GM23338 (cell line): ENCODE data around the gene PLA1A. TPM values are rescaled to one million over a fixed set of nuclear protein-coding genes. Genes with fewer than 3 reads are reported as not detected.

Experiments used
- ATAC-seq: fragments of 200-7000 bp; cut with Tn5 transposase; 3 replicates; pipeline ENCODE4 v1.9.1; 2020
- DNase-seq: peaks from one replicate; pipeline ENCODE4 v3.0.0-alpha.2; 2015; ENCODE audit warnings: low spot score
- H2AFZ ChIP-seq: fragments of 200-600 bp; sonication (generic); 2 replicates; pipeline ENCODE4 v1.8.0; 2016; ENCODE audit warnings: antibody characterized with exemption, mild to moderate bottlenecking, moderate library complexity
- H3F3A ChIP-seq: fragments of 200-600 bp; sonication (generic); replicated peaks from 2 replicates; pipeline ENCODE4 v1.8.0; 2017; ENCODE audit warnings: antibody characterized with exemption, mixed run types, low read depth
- H3K27ac ChIP-seq: fragments of 200-600 bp; sonication (generic); 2 replicates; pipeline ENCODE4 v1.6.1; 2016; ENCODE audit warnings: low read depth
- H3K27me3 ChIP-seq: fragments of 200-600 bp; sonication (generic); 2 replicates; pipeline ENCODE4 v1.8.0; 2016; ENCODE audit warnings: mild to moderate bottlenecking, mixed run types, moderate library complexity; ENCODE audit not compliant: insufficient read depth
- H3K36me3 ChIP-seq: fragments of 200-600 bp; sonication (generic); 2 replicates; pipeline ENCODE4 v1.8.0; 2016; ENCODE audit warnings: mild to moderate bottlenecking; ENCODE audit not compliant: insufficient read depth
- H3K4me1 ChIP-seq: fragments of 200-600 bp; sonication (generic); 2 replicates; pipeline ENCODE4 v1.8.0; 2016; ENCODE audit warnings: mild to moderate bottlenecking, moderate library complexity; ENCODE audit not compliant: insufficient read depth
- H3K4me2 ChIP-seq: fragments of 200-600 bp; sonication (generic); 2 replicates; pipeline ENCODE4 v1.7.1; 2017; ENCODE audit warnings: mixed run types
- H3K4me3 ChIP-seq: fragments of 200-600 bp; sonication (generic); 2 replicates; pipeline ENCODE4 v1.6.1; 2016; ENCODE audit warnings: mixed run types
- H3K79me2 ChIP-seq: fragments of 200-600 bp; sonication (generic); replicated peaks from 2 replicates; pipeline ENCODE4 v1.8.0; 2017; ENCODE audit warnings: mild to moderate bottlenecking; ENCODE audit not compliant: insufficient read depth
- H3K9me2 ChIP-seq: fragments of 200-600 bp; sonication (generic); 2 replicates; pipeline ENCODE4 v1.8.0; 2017; ENCODE audit not compliant: insufficient read depth
- H4K20me1 ChIP-seq: fragments of 200-600 bp; sonication (generic); replicated peaks from 2 replicates; pipeline ENCODE4 v1.8.0; 2017; ENCODE audit warnings: mild to moderate bottlenecking; ENCODE audit not compliant: insufficient read depth
- H3K27ac Mint-ChIP-seq: 2 replicates; pipeline ENCODE4 v1.8.0; 2020; ENCODE audit warnings: inconsistent platforms, mild to moderate bottlenecking, moderate library complexity, mixed read lengths
- H3K27me3 Mint-ChIP-seq: 3 replicates; pipeline ENCODE4 v1.8.0; 2022; ENCODE audit warnings: low read depth, mild to moderate bottlenecking, moderate library complexity, mixed read lengths, inconsistent platforms; ENCODE audit not compliant: insufficient read depth, poor library complexity
- H3K36me3 Mint-ChIP-seq: 3 replicates; pipeline ENCODE4 v1.8.0; 2021; ENCODE audit warnings: low read depth, mild to moderate bottlenecking, inconsistent platforms, moderate library complexity, mixed read lengths
- H3K4me1 Mint-ChIP-seq: 3 replicates; pipeline ENCODE4 v1.8.0; 2020; ENCODE audit warnings: mild to moderate bottlenecking, inconsistent platforms, mixed read lengths
- H3K4me3 Mint-ChIP-seq: 3 replicates; pipeline ENCODE4 v1.8.0; 2021; ENCODE audit warnings: moderate library complexity, mild to moderate bottlenecking, inconsistent platforms, mixed read lengths
- H3K9me3 Mint-ChIP-seq: 3 replicates; pipeline ENCODE4 v1.8.0; 2020; ENCODE audit warnings: moderate library complexity, mild to moderate bottlenecking, inconsistent platforms, mixed read lengths
- CREB1 ChIP-seq: fragments of 250-450 bp; sonication (Bioruptor Pico); IDR thresholded peaks from 2 replicates; pipeline ENCODE4 v1.5.0; 2020; ENCODE audit warnings: low read depth, mild to moderate bottlenecking, moderate library complexity
- EZH2 ChIP-seq: fragments of 200-600 bp; sonication (generic); IDR thresholded peaks from one replicate; pipeline ENCODE4 v1.8.0; 2017; ENCODE audit warnings: antibody characterized with exemption, mild to moderate bottlenecking, low read depth; ENCODE audit not compliant: unreplicated experiment
- EZH2phosphoT487 ChIP-seq: fragments of 200-600 bp; sonication (generic); IDR thresholded peaks from one replicate; pipeline ENCODE4 v1.8.1; 2018; ENCODE audit warnings: antibody characterized with exemption; ENCODE audit not compliant: unreplicated experiment
- JUNB ChIP-seq: IDR thresholded peaks from one replicate; pipeline ENCODE4 v1.6.1; 2016; ENCODE audit warnings: antibody characterized with exemption; ENCODE audit not compliant: unreplicated experiment
- NANOG ChIP-seq: IDR thresholded peaks from 2 replicates; pipeline ENCODE4 v1.6.1; 2016; ENCODE audit warnings: antibody characterized with exemption, borderline replicate concordance
- ZNF114 ChIP-seq: fragments of 250-450 bp; sonication (Bioruptor Pico); IDR thresholded peaks from 2 replicates; pipeline ENCODE4 v1.5.0; 2020; ENCODE audit warnings: mild to moderate bottlenecking, moderate library complexity
- polyA plus RNA-seq: library from polyadenylated mRNA; unstranded; fragments of >200 nt; fragmentation: Nextera tagmentation; extraction: Ambion mirVana; gene quantifications from 2 replicates; pipeline ENCODE4 v1.2.1, GENCODE V29; 2016
- total RNA-seq: library from RNA; depleted of rRNA; stranded (reverse); fragments of >200 nt; shearing (Covaris generic); gene quantifications from 2 replicates; pipeline ENCODE4 v1.2.3, GENCODE V29; 2014
- TF ChIP-seq, protein P1 (sequence below): fragments of 250-450 bp; sonication (Bioruptor Pico); IDR thresholded peaks from 2 replicates; pipeline ENCODE4 v1.5.0; 2020; ENCODE audit warnings: mild to moderate bottlenecking, moderate library complexity
- TF ChIP-seq, protein P2 (sequence below), 2 experiments: fragments of 200-600 bp in 1 of 2; sonication (generic) in 1 of 2; conservative IDR thresholded peaks; 2 replicates each; pipeline versions ENCODE4 v1.5.1 to v1.6.1; 2016 to 2017; ENCODE audit warnings: antibody characterized with exemption in 2 of 2, low read depth in 2 of 2, mild to moderate bottlenecking in 2 of 2, moderate library complexity in 1 of 2
- TF ChIP-seq, protein P3 (sequence below): IDR thresholded peaks from 2 replicates; pipeline ENCODE4 v1.6.1; 2016; ENCODE audit warnings: antibody characterized with exemption
- TF ChIP-seq, protein P4 (sequence below): IDR thresholded peaks from one replicate; pipeline ENCODE4 v1.6.1; 2018; ENCODE audit warnings: antibody characterized with exemption; ENCODE audit not compliant: unreplicated experiment

Gene PLA1A
- total and polyA plus RNA-seq, 2 experiments from 2014 or later, result not detected

DNA sequence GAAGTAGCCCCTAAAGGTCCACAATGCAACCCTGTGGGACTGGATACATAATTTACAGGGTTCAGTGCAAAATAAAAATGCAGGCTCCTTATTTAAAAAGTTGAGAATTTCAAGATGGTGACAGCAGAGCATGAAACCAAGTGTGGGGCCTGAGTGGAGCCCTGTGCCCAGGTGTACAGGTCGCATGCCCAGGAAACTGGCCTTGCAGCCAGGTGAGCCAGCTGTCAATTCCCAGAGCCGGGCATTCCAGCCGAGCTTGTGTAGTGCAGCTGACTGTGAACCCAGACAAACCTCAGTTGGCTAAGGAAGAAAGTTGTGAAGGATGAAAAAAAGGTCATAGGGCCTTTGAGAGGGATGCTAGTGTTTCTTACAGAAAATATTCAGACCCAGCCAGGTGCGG is 35.1 kb downstream of the PLA1A start:
- H2AFZ ChIP-seq, result no peak overlapping the region
- no peaks in the 10 kb centered on the region for H3K36me3 ChIP-seq
- H3K36me3 Mint-ChIP-seq, result no peaks in the 10 kb centered on the region
- no peak overlapping the region for H3K4me3 Mint-ChIP-seq
- H3K79me2 ChIP-seq, result no peaks in the 10 kb centered on the region
- H3K9me3 Mint-ChIP-seq, result no peaks in the 10 kb centered on the region
- TF ChIP-seq, protein P1, sequence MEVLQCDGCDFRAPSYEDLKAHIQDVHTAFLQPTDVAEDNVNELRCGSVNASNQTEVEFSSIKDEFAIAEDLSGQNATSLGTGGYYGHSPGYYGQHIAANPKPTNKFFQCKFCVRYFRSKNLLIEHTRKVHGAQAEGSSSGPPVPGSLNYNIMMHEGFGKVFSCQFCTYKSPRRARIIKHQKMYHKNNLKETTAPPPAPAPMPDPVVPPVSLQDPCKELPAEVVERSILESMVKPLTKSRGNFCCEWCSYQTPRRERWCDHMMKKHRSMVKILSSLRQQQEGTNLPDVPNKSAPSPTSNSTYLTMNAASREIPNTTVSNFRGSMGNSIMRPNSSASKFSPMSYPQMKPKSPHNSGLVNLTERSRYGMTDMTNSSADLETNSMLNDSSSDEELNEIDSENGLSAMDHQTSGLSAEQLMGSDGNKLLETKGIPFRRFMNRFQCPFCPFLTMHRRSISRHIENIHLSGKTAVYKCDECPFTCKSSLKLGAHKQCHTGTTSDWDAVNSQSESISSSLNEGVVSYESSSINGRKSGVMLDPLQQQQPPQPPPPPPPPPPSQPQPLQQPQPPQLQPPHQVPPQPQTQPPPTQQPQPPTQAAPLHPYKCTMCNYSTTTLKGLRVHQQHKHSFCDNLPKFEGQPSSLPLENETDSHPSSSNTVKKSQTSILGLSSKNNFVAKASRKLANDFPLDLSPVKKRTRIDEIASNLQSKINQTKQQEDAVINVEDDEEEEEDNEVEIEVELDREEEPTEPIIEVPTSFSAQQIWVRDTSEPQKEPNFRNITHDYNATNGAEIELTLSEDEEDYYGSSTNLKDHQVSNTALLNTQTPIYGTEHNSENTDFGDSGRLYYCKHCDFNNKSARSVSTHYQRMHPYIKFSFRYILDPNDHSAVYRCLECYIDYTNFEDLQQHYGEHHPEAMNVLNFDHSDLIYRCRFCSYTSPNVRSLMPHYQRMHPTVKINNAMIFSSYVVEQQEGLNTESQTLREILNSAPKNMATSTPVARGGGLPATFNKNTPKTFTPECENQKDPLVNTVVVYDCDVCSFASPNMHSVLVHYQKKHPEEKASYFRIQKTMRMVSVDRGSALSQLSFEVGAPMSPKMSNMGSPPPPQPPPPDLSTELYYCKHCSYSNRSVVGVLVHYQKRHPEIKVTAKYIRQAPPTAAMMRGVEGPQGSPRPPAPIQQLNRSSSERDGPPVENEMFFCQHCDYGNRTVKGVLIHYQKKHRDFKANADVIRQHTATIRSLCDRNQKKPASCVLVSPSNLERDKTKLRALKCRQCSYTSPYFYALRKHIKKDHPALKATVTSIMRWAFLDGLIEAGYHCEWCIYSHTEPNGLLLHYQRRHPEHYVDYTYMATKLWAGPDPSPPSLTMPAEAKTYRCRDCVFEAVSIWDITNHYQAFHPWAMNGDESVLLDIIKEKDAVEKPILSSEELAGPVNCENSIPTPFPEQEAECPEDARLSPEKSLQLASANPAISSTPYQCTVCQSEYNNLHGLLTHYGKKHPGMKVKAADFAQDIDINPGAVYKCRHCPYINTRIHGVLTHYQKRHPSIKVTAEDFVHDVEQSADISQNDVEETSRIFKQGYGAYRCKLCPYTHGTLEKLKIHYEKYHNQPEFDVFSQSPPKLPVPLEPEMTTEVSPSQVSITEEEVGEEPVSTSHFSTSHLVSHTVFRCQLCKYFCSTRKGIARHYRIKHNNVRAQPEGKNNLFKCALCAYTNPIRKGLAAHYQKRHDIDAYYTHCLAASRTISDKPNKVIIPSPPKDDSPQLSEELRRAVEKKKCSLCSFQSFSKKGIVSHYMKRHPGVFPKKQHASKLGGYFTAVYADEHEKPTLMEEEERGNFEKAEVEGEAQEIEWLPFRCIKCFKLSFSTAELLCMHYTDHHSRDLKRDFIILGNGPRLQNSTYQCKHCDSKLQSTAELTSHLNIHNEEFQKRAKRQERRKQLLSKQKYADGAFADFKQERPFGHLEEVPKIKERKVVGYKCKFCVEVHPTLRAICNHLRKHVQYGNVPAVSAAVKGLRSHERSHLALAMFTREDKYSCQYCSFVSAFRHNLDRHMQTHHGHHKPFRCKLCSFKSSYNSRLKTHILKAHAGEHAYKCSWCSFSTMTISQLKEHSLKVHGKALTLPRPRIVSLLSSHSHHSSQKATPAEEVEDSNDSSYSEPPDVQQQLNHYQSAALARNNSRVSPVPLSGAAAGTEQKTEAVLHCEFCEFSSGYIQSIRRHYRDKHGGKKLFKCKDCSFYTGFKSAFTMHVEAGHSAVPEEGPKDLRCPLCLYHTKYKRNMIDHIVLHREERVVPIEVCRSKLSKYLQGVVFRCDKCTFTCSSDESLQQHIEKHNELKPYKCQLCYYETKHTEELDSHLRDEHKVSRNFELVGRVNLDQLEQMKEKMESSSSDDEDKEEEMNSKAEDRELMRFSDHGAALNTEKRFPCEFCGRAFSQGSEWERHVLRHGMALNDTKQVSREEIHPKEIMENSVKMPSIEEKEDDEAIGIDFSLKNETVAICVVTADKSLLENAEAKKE (CRISPR knock-in tag), result no peak
- TF ChIP-seq CREB1 (CRISPR knock-in tag) (no peak), EZH2 (no peak), NANOG (no peak), JUNB (no peak), ZNF114 (CRISPR knock-in tag) (no peak), EZH2phosphoT487 (no peak)
- TF ChIP-seq, protein P2, sequence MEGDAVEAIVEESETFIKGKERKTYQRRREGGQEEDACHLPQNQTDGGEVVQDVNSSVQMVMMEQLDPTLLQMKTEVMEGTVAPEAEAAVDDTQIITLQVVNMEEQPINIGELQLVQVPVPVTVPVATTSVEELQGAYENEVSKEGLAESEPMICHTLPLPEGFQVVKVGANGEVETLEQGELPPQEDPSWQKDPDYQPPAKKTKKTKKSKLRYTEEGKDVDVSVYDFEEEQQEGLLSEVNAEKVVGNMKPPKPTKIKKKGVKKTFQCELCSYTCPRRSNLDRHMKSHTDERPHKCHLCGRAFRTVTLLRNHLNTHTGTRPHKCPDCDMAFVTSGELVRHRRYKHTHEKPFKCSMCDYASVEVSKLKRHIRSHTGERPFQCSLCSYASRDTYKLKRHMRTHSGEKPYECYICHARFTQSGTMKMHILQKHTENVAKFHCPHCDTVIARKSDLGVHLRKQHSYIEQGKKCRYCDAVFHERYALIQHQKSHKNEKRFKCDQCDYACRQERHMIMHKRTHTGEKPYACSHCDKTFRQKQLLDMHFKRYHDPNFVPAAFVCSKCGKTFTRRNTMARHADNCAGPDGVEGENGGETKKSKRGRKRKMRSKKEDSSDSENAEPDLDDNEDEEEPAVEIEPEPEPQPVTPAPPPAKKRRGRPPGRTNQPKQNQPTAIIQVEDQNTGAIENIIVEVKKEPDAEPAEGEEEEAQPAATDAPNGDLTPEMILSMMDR (conservative IDR thresholded peaks at IDR 0.05; ENCODE audit: low read depth in 2 of 2), result no peak
- TF ChIP-seq, protein P3, sequence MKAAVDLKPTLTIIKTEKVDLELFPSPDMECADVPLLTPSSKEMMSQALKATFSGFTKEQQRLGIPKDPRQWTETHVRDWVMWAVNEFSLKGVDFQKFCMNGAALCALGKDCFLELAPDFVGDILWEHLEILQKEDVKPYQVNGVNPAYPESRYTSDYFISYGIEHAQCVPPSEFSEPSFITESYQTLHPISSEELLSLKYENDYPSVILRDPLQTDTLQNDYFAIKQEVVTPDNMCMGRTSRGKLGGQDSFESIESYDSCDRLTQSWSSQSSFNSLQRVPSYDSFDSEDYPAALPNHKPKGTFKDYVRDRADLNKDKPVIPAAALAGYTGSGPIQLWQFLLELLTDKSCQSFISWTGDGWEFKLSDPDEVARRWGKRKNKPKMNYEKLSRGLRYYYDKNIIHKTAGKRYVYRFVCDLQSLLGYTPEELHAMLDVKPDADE, result no peak
- TF ChIP-seq, protein P4, sequence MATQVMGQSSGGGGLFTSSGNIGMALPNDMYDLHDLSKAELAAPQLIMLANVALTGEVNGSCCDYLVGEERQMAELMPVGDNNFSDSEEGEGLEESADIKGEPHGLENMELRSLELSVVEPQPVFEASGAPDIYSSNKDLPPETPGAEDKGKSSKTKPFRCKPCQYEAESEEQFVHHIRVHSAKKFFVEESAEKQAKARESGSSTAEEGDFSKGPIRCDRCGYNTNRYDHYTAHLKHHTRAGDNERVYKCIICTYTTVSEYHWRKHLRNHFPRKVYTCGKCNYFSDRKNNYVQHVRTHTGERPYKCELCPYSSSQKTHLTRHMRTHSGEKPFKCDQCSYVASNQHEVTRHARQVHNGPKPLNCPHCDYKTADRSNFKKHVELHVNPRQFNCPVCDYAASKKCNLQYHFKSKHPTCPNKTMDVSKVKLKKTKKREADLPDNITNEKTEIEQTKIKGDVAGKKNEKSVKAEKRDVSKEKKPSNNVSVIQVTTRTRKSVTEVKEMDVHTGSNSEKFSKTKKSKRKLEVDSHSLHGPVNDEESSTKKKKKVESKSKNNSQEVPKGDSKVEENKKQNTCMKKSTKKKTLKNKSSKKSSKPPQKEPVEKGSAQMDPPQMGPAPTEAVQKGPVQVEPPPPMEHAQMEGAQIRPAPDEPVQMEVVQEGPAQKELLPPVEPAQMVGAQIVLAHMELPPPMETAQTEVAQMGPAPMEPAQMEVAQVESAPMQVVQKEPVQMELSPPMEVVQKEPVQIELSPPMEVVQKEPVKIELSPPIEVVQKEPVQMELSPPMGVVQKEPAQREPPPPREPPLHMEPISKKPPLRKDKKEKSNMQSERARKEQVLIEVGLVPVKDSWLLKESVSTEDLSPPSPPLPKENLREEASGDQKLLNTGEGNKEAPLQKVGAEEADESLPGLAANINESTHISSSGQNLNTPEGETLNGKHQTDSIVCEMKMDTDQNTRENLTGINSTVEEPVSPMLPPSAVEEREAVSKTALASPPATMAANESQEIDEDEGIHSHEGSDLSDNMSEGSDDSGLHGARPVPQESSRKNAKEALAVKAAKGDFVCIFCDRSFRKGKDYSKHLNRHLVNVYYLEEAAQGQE, result no peak
- no peaks in the 10 kb centered on the region for H3K9me2 ChIP-seq
- no peak overlapping the region for H3K4me3 ChIP-seq
- no peaks in the 10 kb centered on the region for H3F3A ChIP-seq
- H3K27ac ChIP-seq, result no peak overlapping the region
- H3K27ac Mint-ChIP-seq, result no peak overlapping the region
- no peak for DNase-seq
- H3K4me1 Mint-ChIP-seq, result peaks cover 3% of the 10 kb centered on the region; the same call in 1 of the 3 replicates
- ATAC-seq, result no peak
- no peaks in the 10 kb centered on the region for H3K27me3 ChIP-seq
- no peaks in the 10 kb centered on the region for H3K4me1 ChIP-seq
- H3K4me2 ChIP-seq, result no peak overlapping the region
- no peaks in the 10 kb centered on the region for H3K27me3 Mint-ChIP-seq
- H4K20me1 ChIP-seq, result no peaks in the 10 kb centered on the region
